Ecto neural progenitor cell (in vitro differentiated cells): Measurements from ENCODE around the gene NBPF11.
"Not testable (repeated sequence)": the region's sequence is repeated elsewhere in the genome, so short reads cannot be mapped to it uniquely, and the experiment has no call there.

Source experiments
- DNase-seq: peaks from one replicate; pipeline ENCODE4 v3.0.0-alpha.2; 2018; ENCODE audit warnings: low spot score

NBPF11 gene, protein sequence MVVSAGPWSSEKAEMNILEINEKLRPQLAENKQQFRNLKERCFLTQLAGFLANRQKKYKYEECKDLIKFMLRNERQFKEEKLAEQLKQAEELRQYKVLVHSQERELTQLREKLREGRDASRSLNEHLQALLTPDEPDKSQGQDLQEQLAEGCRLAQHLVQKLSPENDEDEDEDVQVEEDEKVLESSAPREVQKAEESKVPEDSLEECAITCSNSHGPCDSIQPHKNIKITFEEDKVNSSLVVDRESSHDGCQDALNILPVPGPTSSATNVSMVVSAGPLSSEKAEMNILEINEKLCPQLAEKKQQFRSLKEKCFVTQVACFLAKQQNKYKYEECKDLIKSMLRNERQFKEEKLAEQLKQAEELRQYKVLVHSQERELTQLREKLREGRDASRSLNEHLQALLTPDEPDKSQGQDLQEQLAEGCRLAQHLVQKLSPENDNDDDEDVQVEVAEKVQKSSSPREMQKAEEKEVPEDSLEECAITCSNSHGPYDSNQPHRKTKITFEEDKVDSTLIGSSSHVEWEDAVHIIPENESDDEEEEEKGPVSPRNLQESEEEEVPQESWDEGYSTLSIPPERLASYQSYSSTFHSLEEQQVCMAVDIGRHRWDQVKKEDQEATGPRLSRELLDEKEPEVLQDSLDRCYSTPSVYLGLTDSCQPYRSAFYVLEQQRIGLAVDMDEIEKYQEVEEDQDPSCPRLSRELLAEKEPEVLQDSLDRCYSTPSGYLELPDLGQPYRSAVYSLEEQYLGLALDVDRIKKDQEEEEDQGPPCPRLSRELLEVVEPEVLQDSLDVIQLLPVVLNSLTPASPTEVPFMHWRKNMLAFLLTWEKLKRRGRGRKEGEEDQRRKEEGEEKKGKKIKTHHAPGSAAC

GRCh38 chr1:148151911-148152656 is at the start of gene NBPF11:
TSS of gene NBPF11 (minus strand) at chr1:148152281. CDS start at chr1:148127003, 25,278 bp downstream.
- peak; percentile 84 for DNase-seq

DNA sequence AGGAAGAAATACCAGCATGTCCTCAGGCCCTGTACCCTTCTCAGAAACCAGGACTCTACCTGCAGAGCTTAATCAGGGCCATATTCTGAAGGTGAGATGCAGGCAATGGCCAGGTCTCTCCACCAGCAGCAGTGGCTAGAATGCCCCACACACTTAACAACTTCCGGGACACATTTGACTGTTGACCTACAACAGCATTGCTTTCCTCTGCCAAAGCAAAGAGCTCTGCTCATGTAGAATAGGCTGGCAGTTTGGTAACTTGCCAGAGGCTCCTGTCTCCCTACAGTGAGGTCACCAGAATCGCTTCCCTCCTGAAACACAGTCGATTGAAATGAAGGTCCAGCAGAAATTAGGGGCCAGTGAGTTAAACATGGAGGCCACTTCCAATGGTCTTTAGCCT is 45.3 kb upstream of the NBPF11 start:
- not testable (repeated sequence) for DNase-seq

DNA sequence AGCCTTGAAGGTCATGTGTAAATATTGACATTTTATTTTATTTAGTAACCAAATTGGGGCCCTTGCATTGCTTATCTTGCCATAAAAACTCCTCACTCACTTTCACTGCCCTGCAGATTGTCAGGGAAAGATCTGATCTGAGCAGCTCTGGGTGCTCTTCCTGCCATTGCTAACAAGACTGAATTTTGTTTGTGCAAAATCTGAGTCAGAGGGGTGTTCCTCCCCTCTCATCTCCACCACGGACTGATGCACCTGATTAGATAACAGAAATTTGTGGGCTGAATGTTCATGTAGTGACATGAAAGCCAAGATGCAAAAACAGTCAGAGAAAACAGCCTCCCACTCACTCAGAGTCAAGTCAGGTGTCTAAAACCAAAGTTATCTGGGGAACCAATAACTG is 44.9 kb upstream of the NBPF11 start:
- DNase-seq = not testable (repeated sequence)

DNA sequence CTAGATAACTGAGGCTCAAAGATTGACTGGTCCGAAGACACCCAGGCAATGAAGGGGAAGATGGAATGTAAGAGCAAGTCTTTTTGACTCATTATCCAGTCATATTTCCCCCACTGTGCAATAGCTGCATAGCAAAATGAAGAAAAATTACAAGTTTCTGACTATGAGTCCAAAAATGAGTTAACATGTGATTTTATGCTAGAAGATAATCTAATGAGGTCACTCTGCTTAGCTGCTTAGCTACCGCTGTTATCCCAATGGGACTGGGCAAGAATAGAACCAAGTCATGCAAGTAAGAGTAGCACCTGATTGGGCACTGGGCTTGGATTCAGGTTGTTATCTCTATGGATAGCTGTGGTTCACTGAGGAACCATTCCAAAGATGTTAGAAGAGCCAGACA is 43.0 kb upstream of the NBPF11 start:
- not testable (repeated sequence) for DNase-seq

- not testable (repeated sequence) for DNase-seq
Measured at GRCh38 chr1:148188768-148189167, 36.7 kb upstream of the NBPF11 start.

- not testable (repeated sequence) for DNase-seq
Measured at GRCh38 chr1:148178682-148179081, 26.6 kb upstream of the NBPF11 start.

GRCh38 chr1:148175414-148175813 is 23.3 kb upstream of the NBPF11 start:
- DNase-seq = not testable (repeated sequence)

GRCh38 chr1:148171995-148172394 is 19.9 kb upstream of the NBPF11 start:
- not testable (repeated sequence) for DNase-seq

- no peak for DNase-seq
Measured at GRCh38 chr1:148166558-148167492, 14.7 kb upstream of the NBPF11 start.

GRCh38 chr1:148162363-148162762 is 10.3 kb upstream of the NBPF11 start:
- DNase-seq = peak; percentile 26

DNA sequence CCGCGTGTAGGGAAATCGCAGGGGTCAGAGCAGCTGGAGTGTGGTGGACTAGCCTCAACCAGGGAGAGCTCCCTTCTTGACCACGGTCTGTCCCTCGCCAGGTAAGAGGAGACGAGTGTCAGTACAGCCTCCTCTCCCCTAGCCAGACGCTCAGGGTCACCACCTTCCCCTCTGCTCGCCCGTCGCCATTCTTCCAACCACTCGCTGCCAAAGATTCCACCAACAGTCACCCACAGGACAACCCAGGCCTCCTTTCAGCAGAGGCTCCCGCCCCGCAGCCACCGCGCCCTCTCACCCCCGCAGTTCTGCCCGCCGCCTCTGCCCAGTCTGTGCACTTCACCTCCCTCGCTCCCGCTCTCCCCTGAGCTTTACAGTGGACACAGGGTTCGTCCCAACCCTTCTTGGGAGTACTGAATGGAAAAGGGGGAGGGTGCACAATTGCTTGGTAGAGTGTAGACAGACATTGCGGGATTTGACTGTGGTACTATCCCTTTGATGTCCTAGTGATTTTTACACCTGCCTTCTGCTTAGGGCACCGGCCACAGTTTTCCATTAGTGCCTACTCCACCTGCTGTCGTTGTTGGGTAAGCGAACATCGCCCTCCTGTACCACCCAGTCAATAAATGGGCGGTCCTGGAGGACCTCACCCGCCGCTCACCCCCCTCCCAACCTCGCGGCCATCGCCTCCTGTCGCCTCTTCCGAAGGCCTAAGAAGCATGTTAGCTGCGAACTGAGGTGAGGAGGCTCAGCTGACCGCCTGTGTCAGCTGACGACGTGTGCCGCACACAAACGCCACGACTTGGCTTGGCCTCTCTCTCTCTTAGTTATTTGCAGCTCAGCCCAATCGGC is 9.2 kb upstream of the NBPF11 start:
- peak; percentile 33 for DNase-seq

DNA sequence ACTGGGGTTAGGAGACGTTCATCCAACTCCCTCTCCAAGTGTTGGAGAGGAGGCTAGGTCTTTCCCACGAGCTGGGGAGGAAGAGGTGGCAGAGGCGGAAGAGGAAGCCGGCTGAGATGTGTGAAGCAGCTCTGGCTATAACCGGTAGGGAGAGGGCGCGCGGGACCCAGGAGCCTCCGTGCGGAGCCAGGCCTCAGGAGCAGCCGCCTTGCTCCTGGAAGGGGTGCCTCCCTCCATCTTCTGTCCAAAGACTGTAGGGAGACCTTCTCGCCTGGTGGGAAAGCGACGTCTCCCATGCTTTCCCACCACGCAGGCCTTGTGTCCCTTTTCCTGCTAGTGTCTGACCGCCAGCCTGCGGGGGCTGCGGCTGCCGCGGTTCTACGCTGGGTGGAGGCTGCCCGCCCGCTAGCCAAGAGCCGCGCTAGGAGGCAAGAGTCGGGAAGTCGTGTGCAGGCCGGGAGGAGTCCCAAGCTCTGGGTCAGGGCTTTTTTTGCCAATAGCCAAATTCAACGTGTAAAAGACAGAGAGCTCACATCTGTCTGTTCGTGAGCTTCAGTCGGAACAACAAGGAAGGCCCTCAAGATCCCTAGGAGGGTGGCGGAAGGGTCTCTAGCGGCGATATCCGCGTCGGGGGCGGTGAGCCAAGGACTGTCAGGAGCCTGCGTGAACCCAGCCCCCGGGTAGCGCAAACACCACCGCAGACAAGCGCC is 8.4 kb upstream of the NBPF11 start:
- peak; percentile 33 for DNase-seq

- DNase-seq = peak; percentile 29
Measured at GRCh38 chr1:148160048-148160342, 7.9 kb upstream of the NBPF11 start.

- DNase-seq = no peak
Measured at GRCh38 chr1:148158341-148159003, 6.4 kb upstream of the NBPF11 start.

DNA sequence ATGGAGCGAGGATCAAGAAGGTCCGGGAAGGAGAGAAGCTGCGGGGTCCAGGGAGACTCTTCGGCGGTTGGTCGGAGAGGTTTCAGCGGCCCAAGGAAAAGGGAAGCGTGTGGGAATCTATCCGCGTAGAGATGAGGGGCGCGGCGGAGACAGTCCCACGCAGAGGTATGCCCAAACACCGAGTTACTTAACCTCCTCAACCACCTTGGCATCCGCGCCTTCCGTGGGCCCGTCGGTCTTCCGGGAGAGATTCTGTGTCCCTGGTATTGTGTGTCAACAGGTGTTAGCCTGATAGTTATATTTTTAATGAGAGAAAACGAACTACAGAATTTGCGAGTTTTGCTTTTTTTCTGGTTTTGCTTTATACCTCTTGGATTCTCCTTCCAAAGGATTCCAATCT is 5.7 kb upstream of the NBPF11 start:
- DNase-seq = not testable (repeated sequence)

GRCh38 chr1:148155494-148156275 is 3.6 kb upstream of the NBPF11 start:
- DNase-seq = not testable (repeated sequence)

GRCh38 chr1:148152795-148153194 is 714 bp upstream of the NBPF11 start:
- not testable (repeated sequence) for DNase-seq

DNA sequence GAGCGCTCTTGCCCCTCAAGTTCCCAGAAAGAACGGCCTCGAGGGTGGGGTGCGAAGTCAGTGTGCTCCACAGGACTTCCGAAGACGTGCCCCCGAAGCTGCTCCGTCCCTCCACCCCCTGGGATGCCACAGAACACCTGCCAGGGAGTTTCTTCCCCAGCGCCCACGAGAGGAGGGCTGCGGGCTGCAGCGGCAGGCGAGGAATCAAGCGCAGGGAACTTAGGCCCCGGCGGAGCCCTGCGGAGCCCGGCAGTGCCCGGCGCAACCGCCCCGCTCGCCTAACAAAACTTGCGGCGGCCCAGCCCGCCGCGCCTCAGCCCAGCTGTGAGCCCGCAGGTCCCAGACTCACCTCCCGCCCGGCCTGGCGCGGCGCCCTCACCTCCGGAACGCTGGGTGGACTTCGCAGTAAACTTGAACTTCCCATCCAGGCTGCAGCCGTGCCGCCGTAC is 686 bp downstream of the NBPF11 start:
- peak; percentile 59 for DNase-seq
